ENCODE results near the gene LCOR.

Gene LCOR

DNA sequence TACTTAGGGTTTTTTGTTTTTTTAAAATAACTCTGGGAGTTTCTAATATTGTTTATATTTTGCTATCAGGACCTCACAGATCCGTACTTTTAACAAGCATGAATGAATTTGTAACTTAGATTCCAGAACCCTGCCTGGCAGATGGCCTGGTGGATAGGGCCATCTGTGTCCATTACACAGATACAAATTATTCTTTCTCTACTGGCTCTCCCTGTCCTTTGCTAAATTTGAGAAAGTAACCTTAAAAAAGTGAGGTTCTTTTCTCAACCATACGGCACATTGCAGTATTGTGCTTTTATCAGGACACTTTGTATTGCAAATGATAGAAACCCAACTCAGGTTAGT, 26.6 kb downstream of the LCOR start:
- Histone ChIP-seq H3K4me1 (ENCODE audit: control insufficient read depth in 1 of 2, insufficient read depth in 2 of 2, low read length in 2 of 2) (peaks cover 0 to 16% of the 10 kb centered on the region in 2 donors), H3K9me3 (ENCODE audit: control insufficient read depth in 1 of 2, low read length in 2 of 2) (no peaks in the 10 kb centered on the region)

GRCh38 chr10:96860631-96861277, 28.7 kb downstream of the LCOR start:
- H3K4me3 ChIP-seq (ENCODE audit: low read depth in 1 of 2, low read length in 2 of 2), result no peak overlapping the region
- peaks cover 0 to 25% of the 10 kb centered on the region in 2 donors for H3K4me1 ChIP-seq (ENCODE audit: control insufficient read depth in 1 of 2, insufficient read depth in 2 of 2, low read length in 2 of 2)
- H3K36me3 ChIP-seq (ENCODE audit: control insufficient read depth in 1 of 2, insufficient read depth in 2 of 2, low read length in 2 of 2), result peaks cover 0 to 12% of the 10 kb centered on the region in 2 donors
- H3K27ac ChIP-seq (ENCODE audit: low read length), result no peak overlapping the region
- no peaks in the 10 kb centered on the region for H3K9me3 ChIP-seq (ENCODE audit: control insufficient read depth in 1 of 2, low read length in 2 of 2)
- H3K27me3 ChIP-seq (ENCODE audit: low read depth, low read length), result no peaks in the 10 kb centered on the region

More for the DNA sequence above, 26.6 kb downstream of the LCOR start:
- H3K4me3 ChIP-seq (ENCODE audit: low read depth in 1 of 2, low read length in 2 of 2), result no peak overlapping the region
- peaks cover 0 to 12% of the 10 kb centered on the region in 2 donors for H3K36me3 ChIP-seq (ENCODE audit: control insufficient read depth in 1 of 2, insufficient read depth in 2 of 2, low read length in 2 of 2)
- H3K27me3 ChIP-seq (ENCODE audit: low read depth, low read length), result no peaks in the 10 kb centered on the region
- H3K27ac ChIP-seq (ENCODE audit: low read length), result no peak overlapping the region

DNA sequence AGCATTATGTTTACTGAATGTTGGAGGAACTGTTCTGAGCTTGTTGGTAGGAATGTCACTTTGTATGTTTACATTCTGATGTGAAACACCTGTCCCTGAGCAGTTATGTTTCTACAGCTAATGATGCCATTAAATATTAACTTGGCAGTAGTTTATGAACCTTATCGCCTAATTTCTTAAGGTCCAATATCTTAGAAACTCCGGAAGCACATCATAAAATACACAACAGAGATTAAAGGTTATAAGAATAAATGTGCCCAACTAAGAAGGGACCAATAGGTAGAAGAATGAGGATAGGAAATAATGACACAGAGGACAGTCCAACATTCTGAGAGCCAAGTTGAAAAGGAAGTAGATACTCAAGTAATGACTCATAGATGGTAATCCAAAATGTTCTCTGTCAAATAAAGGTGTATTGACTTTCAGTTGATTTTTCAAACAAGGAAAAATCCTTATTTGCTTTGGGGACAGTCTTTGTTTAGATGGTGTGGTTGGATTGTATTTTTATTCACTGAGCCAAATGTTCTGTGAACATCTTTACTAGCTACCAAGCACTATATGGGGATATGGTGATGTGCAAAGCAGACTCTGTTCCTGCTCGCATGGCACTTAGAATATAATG, 31.9 kb downstream of the LCOR start:
- H3K36me3 ChIP-seq (ENCODE audit: control insufficient read depth in 1 of 2, insufficient read depth in 2 of 2, low read length in 2 of 2), result peaks cover 0 to 9% of the 10 kb centered on the region in 2 donors
- no peaks in the 10 kb centered on the region for H3K27me3 ChIP-seq (ENCODE audit: low read depth, low read length)
- H3K9me3 ChIP-seq (ENCODE audit: control insufficient read depth in 1 of 2, low read length in 2 of 2), result no peaks in the 10 kb centered on the region
- H3K27ac ChIP-seq (ENCODE audit: low read length), result peak overlapping the region; percentile 42
- peaks cover 0 to 10% of the 10 kb centered on the region in 2 donors for H3K4me1 ChIP-seq (ENCODE audit: control insufficient read depth in 1 of 2, insufficient read depth in 2 of 2, low read length in 2 of 2)
- H3K4me3 ChIP-seq (ENCODE audit: low read depth in 1 of 2, low read length in 2 of 2), result no peak overlapping the region

DNA sequence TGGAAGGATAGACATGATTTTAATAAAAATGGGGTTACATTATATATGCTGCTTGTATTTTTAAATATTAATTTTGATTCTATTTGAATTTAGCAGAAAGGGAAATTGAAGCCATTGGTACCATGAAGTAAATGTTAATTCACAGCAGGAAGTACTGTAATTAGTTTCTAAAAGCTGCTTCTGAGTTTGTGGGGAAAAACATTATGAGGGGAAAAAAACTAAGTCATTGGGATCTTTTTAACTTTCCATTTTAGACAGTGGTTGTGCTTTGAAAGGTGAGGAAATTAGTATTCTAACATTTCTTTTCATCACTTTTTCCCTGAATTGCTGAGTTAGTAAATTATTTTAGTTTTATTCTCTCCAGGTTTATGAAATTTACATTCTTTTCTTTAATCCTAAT, 41.0 kb downstream of the LCOR start:
- Histone ChIP-seq H3K9me3 (ENCODE audit: control insufficient read depth in 1 of 2, low read length in 2 of 2) (no peaks in the 10 kb centered on the region), H3K27me3 (ENCODE audit: low read depth, low read length) (no peaks in the 10 kb centered on the region), H3K4me1 (ENCODE audit: control insufficient read depth in 1 of 2, insufficient read depth in 2 of 2, low read length in 2 of 2) (peaks cover 0 to 3% of the 10 kb centered on the region in 2 donors), H3K27ac (ENCODE audit: low read length) (no peak overlapping the region), H3K4me3 (ENCODE audit: low read depth in 1 of 2, low read length in 2 of 2) (no peak overlapping the region), H3K36me3 (ENCODE audit: control insufficient read depth in 1 of 2, insufficient read depth in 2 of 2, low read length in 2 of 2) (no peaks in the 10 kb centered on the region)

DNA sequence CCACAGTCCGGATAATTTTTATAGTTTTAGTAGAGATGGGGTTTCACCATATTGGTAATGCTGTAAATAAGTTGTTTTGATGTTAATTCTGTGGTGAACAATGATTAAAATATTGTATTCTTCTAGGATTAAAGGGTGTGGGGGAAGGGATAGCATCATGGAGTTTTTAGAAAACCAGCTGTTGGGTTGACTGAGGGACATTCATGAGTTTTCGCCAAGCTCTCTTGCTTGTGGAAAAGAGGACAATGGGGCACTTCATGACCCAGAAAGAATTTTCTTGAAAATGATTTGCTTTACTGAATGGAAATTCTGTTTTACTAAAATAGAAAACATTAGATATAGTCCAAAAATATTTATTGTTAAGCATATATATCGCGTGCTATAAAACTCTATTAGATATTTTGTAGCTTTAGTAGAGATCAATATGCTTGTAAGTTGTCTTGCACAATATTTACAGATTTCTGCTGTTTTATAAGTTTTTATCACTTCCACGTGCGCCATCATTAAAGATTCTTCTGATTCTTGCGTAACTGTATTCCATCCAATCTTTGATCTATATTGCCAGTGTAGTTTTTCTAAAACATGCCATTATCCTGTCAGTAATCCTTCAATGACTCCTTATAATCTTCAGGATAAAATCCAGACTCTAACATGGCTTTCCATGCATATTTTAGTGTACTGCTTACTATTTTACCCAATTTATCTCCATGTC, 41.8 kb downstream of the LCOR start:
- H3K27ac ChIP-seq (ENCODE audit: low read length), result no peak overlapping the region
- H3K27me3 ChIP-seq (ENCODE audit: low read depth, low read length), result no peaks in the 10 kb centered on the region
- no peak overlapping the region for H3K4me3 ChIP-seq (ENCODE audit: low read depth in 1 of 2, low read length in 2 of 2)
- H3K9me3 ChIP-seq (ENCODE audit: control insufficient read depth in 1 of 2, low read length in 2 of 2), result no peaks in the 10 kb centered on the region
- peaks cover 0 to 4% of the 10 kb centered on the region in 2 donors for H3K4me1 ChIP-seq (ENCODE audit: control insufficient read depth in 1 of 2, insufficient read depth in 2 of 2, low read length in 2 of 2)
- no peaks in the 10 kb centered on the region for H3K36me3 ChIP-seq (ENCODE audit: control insufficient read depth in 1 of 2, insufficient read depth in 2 of 2, low read length in 2 of 2)

GRCh38 chr10:96878057-96878456, 46.0 kb downstream of the LCOR start:
- no peaks in the 10 kb centered on the region for H3K36me3 ChIP-seq (ENCODE audit: control insufficient read depth in 1 of 2, insufficient read depth in 2 of 2, low read length in 2 of 2)
- no peak overlapping the region for H3K27ac ChIP-seq (ENCODE audit: low read length)
- H3K9me3 ChIP-seq (ENCODE audit: control insufficient read depth in 1 of 2, low read length in 2 of 2), result no peaks in the 10 kb centered on the region
- H3K27me3 ChIP-seq (ENCODE audit: low read depth, low read length), result no peaks in the 10 kb centered on the region
- H3K4me3 ChIP-seq (ENCODE audit: low read depth in 1 of 2, low read length in 2 of 2), result no peak overlapping the region
- H3K4me1 ChIP-seq (ENCODE audit: control insufficient read depth in 1 of 2, insufficient read depth in 2 of 2, low read length in 2 of 2), result peaks cover 4 to 7% of the 10 kb centered on the region in 2 donors

DNA sequence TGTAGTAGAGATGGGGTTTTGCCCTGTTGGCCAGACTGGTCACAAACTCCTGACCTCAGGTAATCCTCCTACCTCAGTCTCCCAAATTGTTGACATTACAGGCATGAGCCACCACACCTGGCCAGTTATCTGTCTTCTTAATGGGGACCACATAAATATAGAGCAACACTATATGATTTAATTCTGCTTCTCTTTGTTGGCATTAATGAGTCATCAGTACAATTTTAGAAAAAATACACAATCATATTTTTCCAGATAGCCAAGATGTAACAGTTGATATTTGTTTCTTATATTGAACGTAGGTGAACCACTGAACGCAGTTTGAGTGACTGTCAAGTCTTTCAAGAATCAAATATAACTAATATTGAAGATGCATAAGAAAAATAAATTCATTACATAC, 48.5 kb downstream of the LCOR start:
- H3K27ac ChIP-seq (ENCODE audit: low read length), result no peak overlapping the region
- H3K36me3 ChIP-seq (ENCODE audit: control insufficient read depth in 1 of 2, insufficient read depth in 2 of 2, low read length in 2 of 2), result no peaks in the 10 kb centered on the region
- peaks cover 4 to 21% of the 10 kb centered on the region in 2 donors for H3K4me1 ChIP-seq (ENCODE audit: control insufficient read depth in 1 of 2, insufficient read depth in 2 of 2, low read length in 2 of 2)
- no peaks in the 10 kb centered on the region for H3K27me3 ChIP-seq (ENCODE audit: low read depth, low read length)
- no peak overlapping the region for H3K4me3 ChIP-seq (ENCODE audit: low read depth in 1 of 2, low read length in 2 of 2)
- H3K9me3 ChIP-seq (ENCODE audit: control insufficient read depth in 1 of 2, low read length in 2 of 2), result no peaks in the 10 kb centered on the region

DNA sequence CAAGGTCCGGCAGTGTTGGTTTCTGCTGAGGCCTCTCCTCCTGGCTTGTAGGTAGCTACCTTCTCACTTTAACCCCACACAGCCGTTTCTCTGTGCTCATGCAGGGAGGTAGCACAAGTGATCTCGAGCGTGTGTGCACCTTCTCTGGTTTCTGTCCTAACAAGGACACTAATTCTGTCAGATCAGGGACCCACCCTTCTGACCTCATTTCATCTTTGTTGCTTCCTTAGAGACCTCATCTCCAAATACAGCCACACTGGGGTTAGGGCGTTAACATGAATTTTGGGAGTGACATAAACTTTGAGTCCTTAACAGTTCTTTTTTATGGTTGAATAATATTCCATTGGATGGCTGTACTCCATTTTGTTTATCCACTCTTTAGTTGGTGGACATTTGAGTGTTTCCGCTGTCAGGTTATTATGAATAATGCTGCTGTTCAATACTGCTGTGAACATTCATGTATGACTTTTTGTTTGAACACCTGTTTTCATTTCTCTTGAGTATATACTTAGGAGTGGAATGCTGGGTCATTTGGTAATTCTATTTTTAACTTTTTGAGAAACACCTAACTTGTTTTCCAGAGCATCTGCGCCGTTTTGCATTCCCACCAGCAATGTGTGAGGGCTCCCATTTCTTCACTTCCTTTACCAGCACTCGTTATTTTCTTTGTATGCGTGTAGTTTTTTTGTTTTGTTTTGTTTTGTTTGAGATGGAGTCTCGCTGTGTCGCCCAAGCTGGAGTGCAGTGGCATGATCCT, 57.5 kb downstream of the LCOR start:
- Histone ChIP-seq H3K4me1 (ENCODE audit: control insufficient read depth in 1 of 2, insufficient read depth in 2 of 2, low read length in 2 of 2) (peaks cover 0 to 8% of the 10 kb centered on the region in 2 donors), H3K4me3 (ENCODE audit: low read depth in 1 of 2, low read length in 2 of 2) (no peak overlapping the region), H3K9me3 (ENCODE audit: control insufficient read depth in 1 of 2, low read length in 2 of 2) (peaks cover 0 to 8% of the 10 kb centered on the region in 2 donors), H3K27ac (ENCODE audit: low read length) (no peak overlapping the region), H3K36me3 (ENCODE audit: control insufficient read depth in 1 of 2, insufficient read depth in 2 of 2, low read length in 2 of 2) (no peaks in the 10 kb centered on the region), H3K27me3 (ENCODE audit: low read depth, low read length) (no peaks in the 10 kb centered on the region)

DNA sequence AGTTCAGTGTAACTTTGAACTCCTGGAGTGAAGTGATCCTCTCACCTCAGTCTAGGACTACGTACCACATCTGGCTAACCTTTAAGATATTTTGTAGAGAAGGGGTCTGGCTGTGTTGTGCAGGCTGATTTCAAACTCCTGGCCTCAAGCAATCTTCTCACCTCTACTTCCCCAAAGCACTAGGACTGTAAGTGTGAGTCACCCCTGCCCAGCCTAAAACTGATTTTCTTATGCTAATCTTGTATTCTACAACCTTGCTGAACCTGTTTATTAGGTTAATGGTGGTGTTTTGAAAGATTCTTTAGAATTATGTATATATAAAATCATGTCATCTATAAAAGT, 58.0 kb downstream of the LCOR start:
- H3K4me1 ChIP-seq (ENCODE audit: control insufficient read depth in 1 of 2, insufficient read depth in 2 of 2, low read length in 2 of 2), result peaks cover 0 to 3% of the 10 kb centered on the region in 2 donors
- no peak overlapping the region for H3K4me3 ChIP-seq (ENCODE audit: low read depth in 1 of 2, low read length in 2 of 2)
- peaks cover 0 to 8% of the 10 kb centered on the region in 2 donors for H3K9me3 ChIP-seq (ENCODE audit: control insufficient read depth in 1 of 2, low read length in 2 of 2)
- no peak overlapping the region for H3K27ac ChIP-seq (ENCODE audit: low read length)
- no peaks in the 10 kb centered on the region for H3K27me3 ChIP-seq (ENCODE audit: low read depth, low read length)
- no peaks in the 10 kb centered on the region for H3K36me3 ChIP-seq (ENCODE audit: control insufficient read depth in 1 of 2, insufficient read depth in 2 of 2, low read length in 2 of 2)

DNA sequence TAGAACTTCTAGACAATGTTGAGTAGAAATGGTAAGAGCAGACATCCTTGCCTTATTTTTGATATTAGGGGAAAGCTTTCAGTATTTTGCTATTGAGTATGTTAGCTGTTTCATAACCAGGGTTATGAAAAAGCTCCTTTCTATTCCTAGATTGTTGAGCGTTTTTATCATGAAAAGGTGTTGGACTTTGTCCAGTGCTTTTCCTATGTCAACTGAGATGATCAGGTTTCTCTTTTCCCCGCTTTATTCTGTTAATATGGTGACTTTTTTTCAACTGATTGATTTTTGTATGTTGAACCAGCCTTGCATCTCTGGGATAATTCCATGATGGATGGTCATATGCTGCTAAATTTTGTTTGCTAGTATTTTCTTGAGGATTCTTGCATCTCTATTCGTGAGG, 58.5 kb downstream of the LCOR start:
- Histone ChIP-seq H3K27me3 (ENCODE audit: low read depth, low read length) (no peaks in the 10 kb centered on the region), H3K4me1 (ENCODE audit: control insufficient read depth in 1 of 2, insufficient read depth in 2 of 2, low read length in 2 of 2) (no peaks in the 10 kb centered on the region), H3K9me3 (ENCODE audit: control insufficient read depth in 1 of 2, low read length in 2 of 2) (peaks cover 0 to 8% of the 10 kb centered on the region in 2 donors), H3K36me3 (ENCODE audit: control insufficient read depth in 1 of 2, insufficient read depth in 2 of 2, low read length in 2 of 2) (no peaks in the 10 kb centered on the region), H3K4me3 (ENCODE audit: low read depth in 1 of 2, low read length in 2 of 2) (no peak overlapping the region), H3K27ac (ENCODE audit: low read length) (no peak overlapping the region)

- no peak overlapping the region for H3K27ac ChIP-seq (ENCODE audit: low read length)
- peaks cover 0 to 5% of the 10 kb centered on the region in 2 donors for H3K4me1 ChIP-seq (ENCODE audit: control insufficient read depth in 1 of 2, insufficient read depth in 2 of 2, low read length in 2 of 2)
- peaks cover 0 to 8% of the 10 kb centered on the region in 2 donors for H3K9me3 ChIP-seq (ENCODE audit: control insufficient read depth in 1 of 2, low read length in 2 of 2)
- no peaks in the 10 kb centered on the region for H3K36me3 ChIP-seq (ENCODE audit: control insufficient read depth in 1 of 2, insufficient read depth in 2 of 2, low read length in 2 of 2)
- no peak overlapping the region for H3K4me3 ChIP-seq (ENCODE audit: low read depth in 1 of 2, low read length in 2 of 2)
- no peaks in the 10 kb centered on the region for H3K27me3 ChIP-seq (ENCODE audit: low read depth, low read length)
Observed at GRCh38 chr10:96891840-96892239, 59.7 kb downstream of the LCOR start.

All from muscle layer of duodenum (tissue), 2 donors.